Uterus (tissue), 4 donors: ENCODE data around the gene KCNH2. TPM values are rescaled to one million over a fixed set of nuclear protein-coding genes. Genes with fewer than 3 reads are reported as not detected.
"Not testable (repeated sequence)": the region's sequence is repeated elsewhere in the genome, so short reads cannot be mapped to it uniquely, and the experiment has no call there.

Source experiments
- DNase-seq, 2 donors: peaks; one replicate each; pipeline ENCODE4 v3.0.0-alpha.2; 2019 to 2020
- H3K27ac ChIP-seq, 2 donors: fragments of 200-600 bp; sonication (generic); 1 replicate in 1 of 2; 2 replicates in 1 of 2; pipeline ENCODE4 v1.5.1; 2016 to 2018
- H3K27me3 ChIP-seq, 2 donors: fragments of 200-600 bp; sonication (generic); one replicate each; pipeline ENCODE4 v1.5.1; 2018 to 2019; ENCODE audit warnings: control low read depth in 1 of 2
- H3K36me3 ChIP-seq, 2 donors: fragments of 200-600 bp; sonication (generic); one replicate each; pipeline ENCODE4 v1.5.1; 2019; ENCODE audit warnings: control low read depth in 1 of 2
- H3K4me1 ChIP-seq, 2 donors: fragments of 200-600 bp; sonication (generic); one replicate each; pipeline ENCODE4 v1.5.1; 2018 to 2019; ENCODE audit warnings: control low read depth in 1 of 2
- H3K4me3 ChIP-seq, 2 donors: fragments of 200-600 bp; sonication (generic); 1 replicate in 1 of 2; 2 replicates in 1 of 2; pipeline ENCODE4 v1.5.1; 2018 to 2019; ENCODE audit warnings: mild to moderate bottlenecking in 1 of 2
- H3K9me3 ChIP-seq, 2 donors: fragments of 200-600 bp; sonication (generic); one replicate each; pipeline ENCODE4 v1.5.1; 2019; ENCODE audit warnings: control low read depth in 1 of 2
- POLR2A ChIP-seq, 2 donors: fragments of 450-650 bp; IDR thresholded peaks; one replicate each; pipeline ENCODE4 v1.6.1; 2016; ENCODE audit warnings: antibody characterized with exemption in 2 of 2, mild to moderate bottlenecking in 1 of 2, moderate library complexity in 1 of 2
- intact Hi-C: fragments of 100-400 bp; cut with DNase I; formaldehyde crosslinking; loops from one replicate; pipeline ENCODE4 v1.15.1; 2023; ENCODE audit warnings: low total_unique reads
- total RNA-seq, 4 donors: library from RNA; depleted of rRNA in 3 of 4; stranded (reverse); fragments of >200 nt in 3 of 4; gene quantifications; one replicate each; pipeline versions ENCODE4 v1.1.0 to v1.2.4, GENCODE V29; 2014 to 2023
- TF ChIP-seq, protein P1 (sequence below), 4 experiments: fragments of 200-600 bp in 2 of 4; fragments of 450-650 bp in 2 of 4; sonication (generic) in 2 of 4; IDR thresholded peaks; one replicate each; pipeline ENCODE4 v1.5.1; 2016 to 2019; ENCODE audit warnings: antibody characterized with exemption in 4 of 4, mild to moderate bottlenecking in 2 of 4, moderate library complexity in 1 of 4
- donor health status: DM: yes; HTN: yes; CAD: no.

KCNH2 gene
- total RNA-seq, 4 donors from 2014 or later: 9.1 to 51.0 (median 22.8) TPM

DNA sequence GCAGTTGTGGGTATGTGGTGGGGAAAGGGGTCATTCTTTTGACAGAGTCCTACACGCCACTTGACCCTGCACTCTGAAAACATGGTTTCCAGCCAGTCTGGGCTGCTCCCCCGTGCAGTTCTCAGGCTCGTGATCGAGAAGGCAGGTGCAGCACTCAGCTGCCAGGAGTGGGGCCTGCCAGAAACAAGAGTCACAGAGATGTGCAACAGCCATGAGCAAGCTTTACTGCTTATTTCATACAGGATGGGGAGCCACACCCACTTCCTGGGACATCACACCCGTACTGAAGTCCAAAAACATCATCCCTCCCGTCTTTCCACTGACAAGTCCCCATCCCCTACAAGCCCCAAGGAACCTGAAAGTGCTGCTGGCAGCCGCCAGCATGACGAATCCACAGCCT is 36.8 kb upstream of the KCNH2 start:
- Histone ChIP-seq H3K9me3 (no peaks in the 10 kb centered on the region), H3K27me3 (peaks cover 5 to 10% of the 10 kb centered on the region in 2 donors), H3K4me3 (no peak overlapping the region), H3K36me3 (no peaks in the 10 kb centered on the region), H3K4me1 (peaks cover 0 to 18% of the 10 kb centered on the region in 2 donors), H3K27ac (no peak overlapping the region)
- intact Hi-C loops: no loop called here
- no peak for DNase-seq
- TF ChIP-seq, protein P1, sequence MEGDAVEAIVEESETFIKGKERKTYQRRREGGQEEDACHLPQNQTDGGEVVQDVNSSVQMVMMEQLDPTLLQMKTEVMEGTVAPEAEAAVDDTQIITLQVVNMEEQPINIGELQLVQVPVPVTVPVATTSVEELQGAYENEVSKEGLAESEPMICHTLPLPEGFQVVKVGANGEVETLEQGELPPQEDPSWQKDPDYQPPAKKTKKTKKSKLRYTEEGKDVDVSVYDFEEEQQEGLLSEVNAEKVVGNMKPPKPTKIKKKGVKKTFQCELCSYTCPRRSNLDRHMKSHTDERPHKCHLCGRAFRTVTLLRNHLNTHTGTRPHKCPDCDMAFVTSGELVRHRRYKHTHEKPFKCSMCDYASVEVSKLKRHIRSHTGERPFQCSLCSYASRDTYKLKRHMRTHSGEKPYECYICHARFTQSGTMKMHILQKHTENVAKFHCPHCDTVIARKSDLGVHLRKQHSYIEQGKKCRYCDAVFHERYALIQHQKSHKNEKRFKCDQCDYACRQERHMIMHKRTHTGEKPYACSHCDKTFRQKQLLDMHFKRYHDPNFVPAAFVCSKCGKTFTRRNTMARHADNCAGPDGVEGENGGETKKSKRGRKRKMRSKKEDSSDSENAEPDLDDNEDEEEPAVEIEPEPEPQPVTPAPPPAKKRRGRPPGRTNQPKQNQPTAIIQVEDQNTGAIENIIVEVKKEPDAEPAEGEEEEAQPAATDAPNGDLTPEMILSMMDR (IDR thresholded peaks at IDR 0.05): no peak
- TF ChIP-seq POLR2A (IDR thresholded peaks at IDR 0.05): no peak

DNA sequence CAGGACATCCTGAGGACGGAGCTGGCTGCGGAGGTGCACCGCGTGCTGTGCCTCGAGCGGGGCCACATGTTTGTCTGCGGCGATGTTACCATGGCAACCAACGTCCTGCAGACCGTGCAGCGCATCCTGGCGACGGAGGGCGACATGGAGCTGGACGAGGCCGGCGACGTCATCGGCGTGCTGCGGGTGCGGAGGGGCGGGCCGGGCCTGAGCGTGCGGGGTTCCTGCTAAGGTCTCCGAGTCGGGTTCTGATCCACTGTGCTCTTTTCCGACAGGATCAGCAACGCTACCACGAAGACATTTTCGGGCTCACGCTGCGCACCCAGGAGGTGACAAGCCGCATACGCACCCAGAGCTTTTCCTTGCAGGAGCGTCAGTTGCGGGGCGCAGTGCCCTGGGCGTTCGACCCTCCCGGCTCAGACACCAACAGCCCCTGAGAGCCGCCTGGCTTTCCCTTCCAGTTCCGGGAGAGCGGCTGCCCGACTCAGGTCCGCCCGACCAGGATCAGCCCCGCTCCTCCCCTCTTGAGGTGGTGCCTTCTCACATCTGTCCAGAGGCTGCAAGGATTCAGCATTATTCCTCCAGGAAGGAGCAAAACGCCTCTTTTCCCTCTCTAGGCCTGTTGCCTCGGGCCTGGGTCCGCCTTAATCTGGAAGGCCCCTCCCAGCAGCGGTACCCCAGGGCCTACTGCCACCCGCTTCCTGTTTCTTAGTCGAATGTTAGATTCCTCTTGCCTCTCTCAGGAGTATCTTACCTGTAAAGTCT is 35.8 kb upstream of the KCNH2 start:
- Histone ChIP-seq H3K27ac (no peak overlapping the region), H3K27me3 (peaks cover 5 to 7% of the 10 kb centered on the region in 2 donors), H3K9me3 (no peaks in the 10 kb centered on the region), H3K4me1 (peaks cover 0 to 16% of the 10 kb centered on the region in 2 donors), H3K36me3 (no peaks in the 10 kb centered on the region), H3K4me3 (no peak overlapping the region)
- peak; percentile 35 to 54 for DNase-seq
- TF ChIP-seq, protein P1 (IDR thresholded peaks at IDR 0.05): no peak
- no peak for TF ChIP-seq POLR2A (IDR thresholded peaks at IDR 0.05)
- intact Hi-C loops: no loop called here

DNA sequence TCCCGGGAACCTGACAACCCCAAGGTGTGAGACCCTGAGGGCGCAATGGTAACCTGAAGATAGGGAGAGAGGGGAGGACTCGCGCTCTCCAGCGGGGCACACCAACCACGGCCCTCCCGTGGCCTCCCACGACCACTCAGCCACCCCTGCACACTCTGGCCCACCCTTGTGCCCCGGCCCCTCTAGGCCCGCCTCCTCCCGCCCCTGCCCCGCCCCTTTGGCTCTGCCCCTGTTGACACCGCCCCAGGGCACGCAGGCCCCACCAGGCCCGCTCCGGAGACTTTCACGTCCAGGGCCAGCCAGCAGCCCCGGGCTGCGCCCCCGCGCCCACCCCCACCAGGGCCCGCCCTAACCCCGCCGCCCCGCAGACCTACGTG is 35.2 kb upstream of the KCNH2 start:
- peaks cover 5% of the 10 kb centered on the region in 2 donors for H3K27me3 ChIP-seq
- H3K36me3 ChIP-seq: no peaks in the 10 kb centered on the region
- no peak overlapping the region for H3K27ac ChIP-seq
- no peak overlapping the region for H3K4me3 ChIP-seq
- no peaks in the 10 kb centered on the region for H3K9me3 ChIP-seq
- TF ChIP-seq POLR2A (IDR thresholded peaks at IDR 0.05): no peak
- TF ChIP-seq, protein P1 (IDR thresholded peaks at IDR 0.05): no peak
- intact Hi-C loops: no loop called here
- peaks cover 0 to 16% of the 10 kb centered on the region in 2 donors for H3K4me1 ChIP-seq
- DNase-seq: no peak

DNA sequence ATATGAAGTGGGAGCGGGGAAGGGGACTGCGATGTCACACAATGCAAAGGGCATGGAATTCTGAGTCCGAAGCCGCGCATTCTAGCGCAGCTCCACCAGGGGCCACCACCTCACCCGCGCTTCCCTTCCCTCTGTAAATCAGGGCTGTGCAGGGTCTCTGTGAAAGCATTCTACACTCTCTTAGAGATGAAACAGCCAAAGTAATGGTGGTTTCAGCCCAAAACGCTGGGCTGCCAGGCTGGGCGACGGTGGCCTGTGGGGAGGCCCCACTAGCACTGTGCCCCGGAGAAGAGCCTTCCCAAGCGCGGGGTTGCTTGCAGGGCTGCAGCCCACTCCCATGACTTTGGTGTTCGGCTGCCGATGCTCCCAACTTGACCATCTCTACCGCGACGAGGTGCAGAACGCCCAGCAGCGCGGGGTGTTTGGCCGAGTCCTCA is 34.8 kb upstream of the KCNH2 start:
- H3K9me3 ChIP-seq: no peaks in the 10 kb centered on the region
- peaks cover 4 to 5% of the 10 kb centered on the region in 2 donors for H3K27me3 ChIP-seq
- no peak for DNase-seq
- H3K36me3 ChIP-seq: no peaks in the 10 kb centered on the region
- H3K27ac ChIP-seq: no peak overlapping the region
- H3K4me3 ChIP-seq: no peak overlapping the region
- TF ChIP-seq POLR2A (IDR thresholded peaks at IDR 0.05): no peak
- TF ChIP-seq, protein P1 (IDR thresholded peaks at IDR 0.05): peak; percentile 20 to 54 (median 32)
- H3K4me1 ChIP-seq: peaks cover 0 to 11% of the 10 kb centered on the region in 2 donors
- intact Hi-C loops: no loop called here

DNA sequence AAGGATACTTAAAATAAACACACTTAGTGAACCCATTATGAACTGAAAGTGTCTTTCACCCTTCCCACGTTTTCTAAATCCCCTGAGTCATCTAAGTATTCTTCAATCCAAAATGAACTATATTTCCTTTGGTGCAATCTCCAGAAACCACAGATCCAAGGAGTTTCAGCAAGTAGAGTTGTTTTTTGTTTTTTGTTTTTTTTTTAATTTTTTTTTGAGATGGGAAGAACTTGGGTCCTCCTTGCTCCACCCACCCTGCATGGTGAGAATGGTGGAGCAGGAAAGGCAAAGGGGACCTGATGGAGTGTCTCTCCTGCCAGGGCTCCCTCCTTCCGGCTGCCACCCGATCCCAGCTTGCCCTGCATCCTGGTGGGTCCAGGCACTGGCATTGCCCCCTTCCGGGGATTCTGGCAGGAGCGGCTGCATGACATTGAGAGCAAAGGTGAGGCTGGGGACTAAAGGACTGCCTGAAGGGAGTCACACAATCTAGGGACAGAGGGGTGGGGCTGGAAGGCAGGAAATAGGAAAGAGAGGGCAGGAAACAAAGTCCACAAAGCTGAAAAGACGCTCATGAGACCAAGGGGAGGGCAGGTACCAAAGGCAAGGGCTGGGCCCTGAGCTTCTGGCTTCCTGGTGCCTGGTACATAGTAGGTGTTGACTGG is 34.0 kb upstream of the KCNH2 start:
- no peak for DNase-seq
- TF ChIP-seq POLR2A (IDR thresholded peaks at IDR 0.05): no peak
- TF ChIP-seq, protein P1 (IDR thresholded peaks at IDR 0.05): no peak
- no peaks in the 10 kb centered on the region for H3K9me3 ChIP-seq
- H3K4me1 ChIP-seq: peaks cover 0 to 9% of the 10 kb centered on the region in 2 donors
- no peak overlapping the region for H3K27ac ChIP-seq
- H3K4me3 ChIP-seq: no peak overlapping the region
- intact Hi-C loops: no loop called here
- H3K36me3 ChIP-seq: no peaks in the 10 kb centered on the region
- peaks cover 0 to 5% of the 10 kb centered on the region in 2 donors for H3K27me3 ChIP-seq

DNA sequence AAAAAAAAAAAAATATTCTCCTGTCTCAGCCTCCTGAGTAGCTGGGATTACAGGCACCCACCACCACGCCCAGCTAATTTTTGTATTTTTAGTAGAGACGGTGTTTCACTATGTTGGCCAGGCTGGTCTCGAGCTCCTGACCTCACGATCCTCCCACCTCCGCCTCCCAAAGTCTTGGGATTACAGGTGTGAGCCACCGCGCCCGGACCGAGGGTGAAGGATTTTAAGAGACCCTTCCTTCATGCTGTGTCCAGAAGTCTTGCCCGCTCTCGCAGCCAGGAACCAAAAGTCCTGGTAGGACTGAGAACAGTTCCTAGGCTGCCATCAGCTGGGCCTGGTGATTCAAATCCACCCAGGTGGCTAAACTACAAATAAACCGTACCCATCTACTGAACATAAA is 33.5 kb upstream of the KCNH2 start:
- H3K36me3 ChIP-seq, H3K4me1 ChIP-seq, H3K27me3 ChIP-seq, H3K9me3 ChIP-seq, H3K27ac ChIP-seq, H3K4me3 ChIP-seq, DNase-seq, intact Hi-C loops: not testable (repeated sequence)
